HG02840 (cell line): ENCODE results near the gene DFFA.
"Not testable (repeated sequence)": the region's sequence is repeated elsewhere in the genome, so short reads cannot be mapped to it uniquely, and the experiment has no call there.

Experiments used
- ATAC-seq: cut with Tn5 transposase; IDR thresholded peaks from one replicate; pipeline ENCODE4 v1.9.1; 2021; ENCODE audit warnings: mild to moderate bottlenecking, moderate library complexity, moderate number of reproducible peaks; ENCODE audit not compliant: unreplicated experiment, low FRiP score

The DFFA gene

GRCh38 chr1:10506677-10507047 lies 34.3 kb upstream of the DFFA start:
- no peak for ATAC-seq

- not testable (repeated sequence) for ATAC-seq
These were observed 33.8 kb upstream of the DFFA start for GRCh38 chr1:10506046-10506676.

GRCh38 chr1:10504249-10504648 lies 31.9 kb upstream of the DFFA start:
- ATAC-seq, result no peak

GRCh38 chr1:10502206-10502605 lies 29.9 kb upstream of the DFFA start:
- no peak for ATAC-seq

GRCh38 chr1:10498231-10498630 lies 25.9 kb upstream of the DFFA start:
- no peak for ATAC-seq

- ATAC-seq, result no peak
These were observed 24.8 kb upstream of the DFFA start for GRCh38 chr1:10497109-10497508.

GRCh38 chr1:10495952-10496351 lies 23.6 kb upstream of the DFFA start:
- no peak for ATAC-seq

- ATAC-seq, result no peak
These were observed 23.1 kb upstream of the DFFA start for GRCh38 chr1:10495475-10495817.

- peak; percentile 67 for ATAC-seq
These were observed 22.6 kb upstream of the DFFA start for GRCh38 chr1:10494754-10495474.

GRCh38 chr1:10494418-10494753 lies 22.1 kb upstream of the DFFA start:
- no peak for ATAC-seq

- no peak for ATAC-seq
These were observed 18.1 kb upstream of the DFFA start for GRCh38 chr1:10490286-10490970.

- ATAC-seq, result no peak
These were observed 17.1 kb upstream of the DFFA start for GRCh38 chr1:10489291-10490055.

GRCh38 chr1:10484521-10484920 lies 12.2 kb upstream of the DFFA start:
- no peak for ATAC-seq

GRCh38 chr1:10480614-10481013 lies 8.3 kb upstream of the DFFA start:
- ATAC-seq, result no peak

- no peak for ATAC-seq
These were observed 7.0 kb upstream of the DFFA start for GRCh38 chr1:10479296-10479695.

GRCh38 chr1:10475510-10475909 lies 3.2 kb upstream of the DFFA start:
- no peak for ATAC-seq

GRCh38 chr1:10474613-10475507 lies 2.5 kb upstream of the DFFA start, which contains the start of gene PEX14:
Gene PEX14, plus strand, starts transcription at chr1:10474950. Its CDS starts 17 bp downstream, at chr1:10474967.
- peak; percentile 45 for ATAC-seq

- ATAC-seq, result not testable (repeated sequence)
These were observed 1.9 kb upstream of the DFFA start for GRCh38 chr1:10474309-10474612.

- no peak for ATAC-seq
These were observed 926 bp upstream of the DFFA start for GRCh38 chr1:10473145-10473765.
